K562 (cell line): ENCODE data around the gene KCNS1. TPM values are rescaled to one million over a fixed set of nuclear protein-coding genes. Genes with fewer than 3 reads are reported as not detected.

Experiments used
- ATAC-seq: fragments of 200-7000 bp; cut with Tn5 transposase; 3 replicates; pipeline ENCODE4 v1.9.1; 2020; ENCODE audit warnings: moderate library complexity
- BruUV-seq: library from RNA; stranded (reverse); fragments of 400-500 nt; replicated peaks from 2 replicates; lab custom pipeline; 2021; lab: Mats Ljungman, UMichigan
- CTCF ChIA-PET: fragments of 300-600 bp; formaldehyde crosslinking; extraction: SDS; loops from one replicate; lab custom pipeline; 2021; ENCODE audit warnings: low intra/inter-chr PET ratio; lab: Yijun Ruan, JAX
- POLR2A ChIA-PET: fragments of 300-600, 350-650 bp; sonication (Branson Sonifier 250); formaldehyde crosslinking; extraction: SDS; loops from one replicate; lab custom pipeline; 2021; ENCODE audit warnings: antibody characterized with exemption, inconsistent platforms; lab: Yijun Ruan, JAX
- DNase-seq, 4 experiments: peaks; one replicate each; pipeline versions ENCODE4 v3.0.0 to v3.0.0-alpha.2; 2011 to 2018; ENCODE audit warnings: low spot score in 3 of 4, mixed read lengths in 3 of 4; ENCODE audit errors: extremely low read depth in 1 of 4
- FAIRE-seq: peaks from 2 replicates; lab custom pipeline; 2011; peaks lifted over from hg19 to GRCh38; lab: Jason Lieb, UNC
- H2AFZ ChIP-seq: 2 replicates; pipeline ENCODE4 v1.6.0; 2011; ENCODE audit warnings: low read depth, low read length, control low read depth, inconsistent platforms
- H3K27ac ChIP-seq: fragments of 200-600 bp; 3 replicates; pipeline ENCODE4 v1.8.0; 2011; ENCODE audit warnings: low read depth, mild to moderate bottlenecking, control low read depth, inconsistent platforms, low read length, moderate library complexity, mixed read lengths; ENCODE audit errors: extremely low read depth
- H3K27me3 ChIP-seq, 2 experiments: fragments of 300-600 bp in 1 of 2; 2 replicates in 1 of 2; 3 replicates in 1 of 2; pipeline versions ENCODE4 v1.6.0 to v1.8.0; 2011; ENCODE audit warnings: inconsistent platforms in 2 of 2, low read length in 2 of 2, mild to moderate bottlenecking in 1 of 2, mixed read lengths in 1 of 2, moderate library complexity in 1 of 2; ENCODE audit not compliant: control insufficient read depth in 2 of 2, insufficient read depth in 2 of 2
- H3K36me3 ChIP-seq: fragments of 300-600 bp; 3 replicates; pipeline ENCODE4 v1.8.0; 2011; ENCODE audit warnings: mild to moderate bottlenecking, low read length, inconsistent platforms; ENCODE audit not compliant: control insufficient read depth, insufficient read depth
- H3K4me1 ChIP-seq, 2 experiments: fragments of 200-600 bp in 1 of 2; replicated peaks in 1 of 2; 2 replicates in 1 of 2; 3 replicates in 1 of 2; pipeline versions ENCODE4 v1.5.1 to v1.8.0; 2011; ENCODE audit warnings: inconsistent platforms in 2 of 2, low read length in 2 of 2, mild to moderate bottlenecking in 1 of 2, mixed read lengths in 1 of 2, moderate library complexity in 1 of 2; ENCODE audit not compliant: control insufficient read depth in 2 of 2, insufficient read depth in 2 of 2
- H3K4me2 ChIP-seq: 2 replicates; pipeline ENCODE4 v1.6.1; 2011; ENCODE audit warnings: low read length, control low read depth, inconsistent platforms, mixed read lengths; ENCODE audit not compliant: insufficient read depth
- H3K4me3 ChIP-seq: fragments of 200-600 bp; sonication (generic), shearing (Covaris generic); 2 replicates; pipeline ENCODE4 v1.5.1; 2016; ENCODE audit warnings: control low read depth, inconsistent platforms
- H3K79me2 ChIP-seq: fragments of 200-600 bp; 3 replicates; pipeline ENCODE4 v1.8.0; 2011; ENCODE audit warnings: low read length, inconsistent platforms; ENCODE audit not compliant: control insufficient read depth, insufficient read depth
- H3K9ac ChIP-seq, 2 experiments: 2 replicates each; pipeline versions ENCODE4 v1.6.0 to v1.6.1; 2011; ENCODE audit warnings: low read depth in 2 of 2, low read length in 2 of 2, control low read depth in 1 of 2, inconsistent platforms in 1 of 2, mild to moderate bottlenecking in 1 of 2, mixed read lengths in 1 of 2; ENCODE audit not compliant: insufficient read depth in 1 of 2
- H3K9me1 ChIP-seq: one replicate; pipeline ENCODE4 v1.6.0; 2011; ENCODE audit warnings: inconsistent platforms, mild to moderate bottlenecking, low read length, moderate library complexity; ENCODE audit not compliant: control insufficient read depth, insufficient read depth
- H3K9me3 ChIP-seq: replicated peaks from 2 replicates; pipeline ENCODE4 v1.5.1; 2011; ENCODE audit warnings: low read depth, low read length, inconsistent platforms; ENCODE audit not compliant: control insufficient read depth, insufficient read depth
- H4K20me1 ChIP-seq: replicated peaks from 2 replicates; pipeline ENCODE4 v1.6.1; 2011; ENCODE audit warnings: low read length, inconsistent platforms, mixed read lengths; ENCODE audit not compliant: control insufficient read depth, insufficient read depth
- CBFA2T3 ChIP-seq: fragments of 450-650 bp; IDR thresholded peaks from 2 replicates; pipeline ENCODE4 v1.6.1; 2017
- CREB3 ChIP-seq: fragments of 450-650 bp; conservative IDR thresholded peaks from 2 replicates; pipeline ENCODE4 v1.6.1; 2016; ENCODE audit warnings: missing genetic modification characterization, low read depth, mild to moderate bottlenecking, missing compliant biosample characterization, moderate library complexity
- CREB3L1 ChIP-seq: fragments of 450-650 bp; IDR thresholded peaks from 2 replicates; pipeline ENCODE4 v1.6.1; 2014; ENCODE audit warnings: low read depth, mild to moderate bottlenecking, moderate library complexity, borderline replicate concordance
- DACH1 ChIP-seq: fragments of 450-650 bp; IDR thresholded peaks from 2 replicates; pipeline ENCODE4 v1.6.1; 2018; ENCODE audit not compliant: partially characterized antibody
- HIVEP1 ChIP-seq: fragments of 250-450 bp; sonication (Bioruptor Pico); IDR thresholded peaks from 2 replicates; pipeline ENCODE4 v1.4.0; 2020; ENCODE audit warnings: mild to moderate bottlenecking
- MAZ ChIP-seq, 2 experiments: fragments of 450-650 bp in 1 of 2; sonication (generic) in 1 of 2; formaldehyde crosslinking; IDR thresholded peaks in 1 of 2; conservative IDR thresholded peaks in 1 of 2; 2 replicates each; pipeline versions ENCODE4 v1.4.0 to v1.5.0; 2020; ENCODE audit warnings: mild to moderate bottlenecking in 1 of 2, missing genetic modification reagents in 1 of 2
- MXI1 ChIP-seq: IDR thresholded peaks from 2 replicates; pipeline ENCODE4 v1.6.1; 2011; ENCODE audit warnings: low read depth, mild to moderate bottlenecking, improper control_type of control experiment, low read length
- PCBP2 ChIP-seq: fragments of 200-400 bp; formaldehyde crosslinking; IDR thresholded peaks from 2 replicates; pipeline ENCODE4 v1.6.1; 2018; ENCODE audit warnings: low read length, low read depth, mild to moderate bottlenecking, moderate library complexity; ENCODE audit not compliant: poor library complexity, severe bottlenecking
- RFX1 ChIP-seq: fragments of 450-650 bp; IDR thresholded peaks from 2 replicates; pipeline ENCODE4 v1.6.1; 2016; ENCODE audit warnings: mild to moderate bottlenecking, moderate library complexity
- TFAM ChIP-seq: fragments of 250-450 bp; sonication (Bioruptor Pico); conservative IDR thresholded peaks from 2 replicates; pipeline ENCODE4 v1.5.0; 2021; ENCODE audit warnings: mild to moderate bottlenecking, moderate library complexity
- ZBTB5 ChIP-seq: fragments of 450-650 bp; IDR thresholded peaks from 2 replicates; pipeline ENCODE4 v1.6.1; 2017; ENCODE audit warnings: antibody characterized with exemption
- ZKSCAN8 ChIP-seq: fragments of 200-800 bp; sonication (Bioruptor generic); IDR thresholded peaks from 2 replicates; pipeline ENCODE4 v1.6.1; 2016; ENCODE audit warnings: missing genetic modification characterization, missing compliant biosample characterization
- ZNF445 ChIP-seq: fragments of 250-450 bp; sonication (Bioruptor Pico); IDR thresholded peaks from 2 replicates; pipeline ENCODE4 v1.4.0; 2020; ENCODE audit warnings: low read depth, mild to moderate bottlenecking, moderate library complexity
- ZNF449 ChIP-seq: fragments of 250-450 bp; sonication (Bioruptor Pico); IDR thresholded peaks from 2 replicates; pipeline ENCODE4 v1.8.0; 2022; ENCODE audit warnings: moderate library complexity, mild to moderate bottlenecking, inconsistent platforms
- WGBS: fragments of 100-300 bp; shearing (Covaris generic); methylation state at CpG from one replicate; pipeline ENCODE4 v1.1.6; 2016; ENCODE audit warnings: low coverage, mixed read lengths; ENCODE audit not compliant: insufficient coverage; ENCODE audit errors: missing lambda C conversion rate; 5-methylcytosine and 5-hydroxymethylcytosine counted together
- in situ Hi-C: fragments of 300-500 bp; cut with MboI; formaldehyde crosslinking; loops from 4 replicates; pipeline ENCODE4 v1.15.0; 2018; ENCODE audit warnings: inconsistent platforms, mixed read lengths
- intact Hi-C: fragments of 100-400 bp; cut with micrococcal nuclease; formaldehyde crosslinking; loops from 2 replicates; pipeline ENCODE4 v1.14.2; 2022
- polyA plus RNA-seq, 8 experiments: library from polyadenylated mRNA; depleted of rRNA in 4 of 8; stranded (reverse) in 5 of 8; unstranded in 3 of 8; fragments of >200 nt; fragmentation: Nextera tagmentation in 2 of 8; fragmentation: Illumina TruSeq in 1 of 8; extraction: Ambion mirVana in 2 of 8; extraction: Trizol in 1 of 8; gene quantifications; 2 replicates each; pipeline versions ENCODE4 v1.2.1 to v1.2.3, GENCODE V29; 2011 to 2014; ENCODE audit warnings: inconsistent platforms in 1 of 8, missing spikeins in 1 of 8
- total RNA-seq, 7 experiments: library from RNA; depleted of rRNA in 6 of 7; stranded (reverse); fragments of >200 nt in 6 of 7; fragmentation: Illumina TruSeq in 2 of 7; extraction: Trizol in 2 of 7; gene quantifications; 2 replicates each; pipeline versions ENCODE4 v1.2.1 to v1.2.3, GENCODE V29; 2011 to 2021; ENCODE audit warnings: low replicate concordance in 1 of 7

The KCNS1 gene
- total and polyA plus RNA-seq, 9 of the 15 experiments (the other 6 are each of a cell fraction or from before 2014, with no cell fraction given): not detected

GRCh38 chr20:45109634-45110033 is 8.7 kb upstream of the KCNS1 start:
- Histone ChIP-seq H3K9ac (no peak overlapping the region), H3K79me2 (no peaks in the 10 kb centered on the region), H4K20me1 (no peaks in the 10 kb centered on the region), H3K4me1 (peaks cover 0 to 3% of the 10 kb centered on the region in 2 experiments; a peak in 1 of 5 replicates), H3K4me2 (no peak overlapping the region), H3K9me1 (no peaks in the 10 kb centered on the region), H3K27me3 (peaks cover 14 to 43% of the 10 kb centered on the region in 2 experiments; a peak in 4 of 5 replicates), H3K4me3 (no peak overlapping the region), H2AFZ (no peak overlapping the region), H3K27ac (no peak overlapping the region), H3K36me3 (no peaks in the 10 kb centered on the region), H3K9me3 (no peaks in the 10 kb centered on the region)
- no TSS peak for BruUV-seq
- ATAC-seq (peak; percentile 18; the same call in 1 of the 3 replicates), FAIRE-seq (no peak), DNase-seq (no peak)
- TF ChIP-seq CBFA2T3 (no peak), TFAM (no peak), PCBP2 (no peak), DACH1 (no peak), ZBTB5 (no peak), ZNF449 (no peak), CREB3 (tag) (no peak), ZNF445 (no peak), CREB3L1 (no peak), RFX1 (no peak), MAZ (CRISPR knock-in tag; conservative IDR thresholded peaks at IDR 0.05 in 1 of 2, IDR thresholded peaks at IDR 0.05 in 1 of 2) (no peak), MXI1 (no peak), HIVEP1 (CRISPR knock-in tag) (no peak), ZKSCAN8 (CRISPR knock-in tag) (no peak)
- ChIA-PET CTCF (no interaction called here), POLR2A (interaction anchor here (0.6 to 1.5 kb wide), 5 partner anchors 12 to 221 kb away, joined by 3 to 5 read pairs (median 4); no protein-coding TSS in a partner anchor)
- in situ Hi-C loops (no loop called here), intact Hi-C loops (loop anchor here (5.0 kb wide), 2 partner anchors 67 to 97 kb away; no protein-coding TSS in a partner anchor)
- WGBS: 4% methylated on average over 8 of the region's 8 CpGs
